ENCODE measurements around the gene EMID1.

The EMID1 gene

GRCh38 chr22:29205594-29206371 lies at the start of gene EMID1:
Gene EMID1, plus strand, starts transcription at chr22:29205896. Its CDS starts 143 bp downstream, at chr22:29206039.
- peaks cover 11% of the 10 kb centered on the region for H3K4me1 Mint-ChIP-seq (ENCODE audit: low read depth)
- no peak within 1 kb of the TSS for H3K27ac Mint-ChIP-seq
- peak within 1 kb of the TSS; percentile 47 for H3K4me3 Mint-ChIP-seq
- peaks cover 58% of the 10 kb centered on the region for H3K27me3 Mint-ChIP-seq (ENCODE audit: low read depth)
- H3K9me3 Mint-ChIP-seq = no peaks in the 10 kb centered on the region
- H3K36me3 Mint-ChIP-seq (ENCODE audit: low read depth) = no peaks in the 10 kb centered on the region

GRCh38 chr22:29155966-29156365 lies 49.7 kb upstream of the EMID1 start:
- Mint-ChIP-seq H3K4me1 (ENCODE audit: low read depth) (peaks cover 6% of the 10 kb centered on the region), H3K27me3 (ENCODE audit: low read depth) (peaks cover 62% of the 10 kb centered on the region), H3K4me3 (no peak overlapping the region), H3K27ac (no peak overlapping the region), H3K9me3 (no peaks in the 10 kb centered on the region), H3K36me3 (ENCODE audit: low read depth) (no peaks in the 10 kb centered on the region)

DNA sequence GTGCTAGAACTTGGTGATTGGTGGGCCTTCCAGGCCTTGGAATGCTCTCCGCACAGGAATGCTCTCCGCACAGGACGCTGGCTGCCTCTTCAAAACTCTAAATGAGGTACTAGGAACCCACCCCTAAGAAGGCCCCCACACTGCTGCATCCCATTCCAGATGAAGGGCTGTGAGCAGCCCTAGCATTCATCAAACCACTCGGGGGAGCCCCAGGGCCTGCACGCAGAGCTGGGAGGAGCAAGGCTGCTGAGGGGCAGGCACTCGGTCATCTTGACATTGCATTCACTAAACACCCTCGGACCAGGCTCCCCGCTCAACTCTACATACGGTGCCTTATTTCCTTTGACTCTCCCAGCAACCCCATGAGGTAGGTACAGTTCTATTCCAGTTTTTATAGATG lies 49.2 kb upstream of the EMID1 start:
- Mint-ChIP-seq H3K36me3 (ENCODE audit: low read depth) (no peaks in the 10 kb centered on the region), H3K27me3 (ENCODE audit: low read depth) (peaks cover 64% of the 10 kb centered on the region), H3K4me1 (ENCODE audit: low read depth) (peaks cover 6% of the 10 kb centered on the region), H3K4me3 (no peak overlapping the region), H3K9me3 (no peaks in the 10 kb centered on the region), H3K27ac (no peak overlapping the region)

DNA sequence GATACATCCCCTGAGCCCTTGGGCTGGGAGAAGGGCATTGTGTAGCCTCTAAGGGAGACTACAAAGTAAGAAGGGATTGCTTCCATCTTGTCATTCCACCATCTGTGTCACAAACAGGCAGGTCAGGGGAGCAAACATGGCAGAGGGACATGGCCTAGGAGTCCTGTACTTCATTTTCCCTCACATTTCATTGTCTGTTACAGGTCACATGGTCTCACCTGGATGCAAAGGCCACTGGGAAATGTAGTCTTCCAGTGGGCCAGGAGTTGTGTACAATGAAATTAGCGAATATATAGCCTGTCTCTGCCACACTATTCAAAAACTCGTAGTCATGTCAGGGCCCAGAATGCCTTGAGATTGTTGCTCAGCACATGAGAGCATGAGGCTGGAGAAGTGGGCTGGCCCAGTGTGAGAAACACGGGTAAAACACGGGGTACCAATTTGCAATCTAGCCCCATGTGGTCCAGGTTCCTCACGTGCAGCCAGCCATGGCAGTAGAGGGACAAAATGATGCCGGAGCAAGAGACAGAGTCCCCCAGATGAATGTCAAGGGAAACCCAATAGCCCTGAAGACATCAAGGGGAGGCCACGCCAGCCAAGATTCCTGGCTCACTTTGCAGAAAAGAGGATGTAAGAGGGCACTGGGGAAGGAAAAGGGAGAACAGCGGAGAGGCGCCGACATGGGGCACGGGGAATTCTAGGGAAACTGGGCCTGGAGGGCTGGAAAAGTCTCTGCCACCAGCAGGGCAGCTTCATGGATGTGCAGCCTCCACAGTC lies 47.7 kb upstream of the EMID1 start:
- Mint-ChIP-seq H3K9me3 (no peaks in the 10 kb centered on the region), H3K36me3 (ENCODE audit: low read depth) (no peaks in the 10 kb centered on the region), H3K27ac (no peak overlapping the region), H3K4me3 (no peak overlapping the region), H3K27me3 (ENCODE audit: low read depth) (peaks cover 65% of the 10 kb centered on the region), H3K4me1 (ENCODE audit: low read depth) (peaks cover 6% of the 10 kb centered on the region)

DNA sequence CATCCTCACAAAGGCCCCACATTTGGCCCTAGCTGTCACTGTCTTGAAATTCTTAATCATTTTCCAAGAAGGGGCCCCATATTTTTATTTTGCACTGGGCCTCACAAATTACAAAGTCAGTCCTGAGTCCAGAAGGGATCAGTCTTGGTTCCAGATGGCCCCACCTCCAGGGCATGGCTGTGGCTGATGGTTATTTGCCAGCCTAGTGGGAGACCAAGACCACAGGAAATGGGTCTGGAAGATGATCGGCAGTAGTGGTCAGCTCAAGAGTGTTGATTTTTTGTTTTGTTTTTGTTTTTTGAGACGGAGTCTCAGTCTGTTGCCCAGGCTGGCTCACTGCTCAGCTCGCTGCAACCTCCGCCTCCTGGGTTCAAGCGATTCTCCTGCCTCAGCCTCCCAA lies 47.1 kb upstream of the EMID1 start:
- peaks cover 63% of the 10 kb centered on the region for H3K27me3 Mint-ChIP-seq (ENCODE audit: low read depth)
- H3K27ac Mint-ChIP-seq = no peak overlapping the region
- H3K9me3 Mint-ChIP-seq = no peaks in the 10 kb centered on the region
- H3K4me3 Mint-ChIP-seq = no peak overlapping the region
- H3K4me1 Mint-ChIP-seq (ENCODE audit: low read depth) = peaks cover 6% of the 10 kb centered on the region
- no peaks in the 10 kb centered on the region for H3K36me3 Mint-ChIP-seq (ENCODE audit: low read depth)

- H3K4me3 Mint-ChIP-seq = no peak overlapping the region
- H3K27me3 Mint-ChIP-seq (ENCODE audit: low read depth) = peaks cover 56% of the 10 kb centered on the region
- no peak overlapping the region for H3K27ac Mint-ChIP-seq
- no peaks in the 10 kb centered on the region for H3K9me3 Mint-ChIP-seq
- peaks cover 17% of the 10 kb centered on the region for H3K4me1 Mint-ChIP-seq (ENCODE audit: low read depth)
- H3K36me3 Mint-ChIP-seq (ENCODE audit: low read depth) = no peaks in the 10 kb centered on the region
These were observed 41.9 kb upstream of the EMID1 start for GRCh38 chr22:29163808-29164207.

GRCh38 chr22:29165321-29166060 lies 40.2 kb upstream of the EMID1 start:
- Mint-ChIP-seq H3K36me3 (ENCODE audit: low read depth) (no peaks in the 10 kb centered on the region), H3K9me3 (no peaks in the 10 kb centered on the region), H3K4me3 (no peak overlapping the region), H3K27ac (no peak overlapping the region), H3K27me3 (ENCODE audit: low read depth) (peaks cover 55% of the 10 kb centered on the region), H3K4me1 (ENCODE audit: low read depth) (peaks cover 17% of the 10 kb centered on the region)

DNA sequence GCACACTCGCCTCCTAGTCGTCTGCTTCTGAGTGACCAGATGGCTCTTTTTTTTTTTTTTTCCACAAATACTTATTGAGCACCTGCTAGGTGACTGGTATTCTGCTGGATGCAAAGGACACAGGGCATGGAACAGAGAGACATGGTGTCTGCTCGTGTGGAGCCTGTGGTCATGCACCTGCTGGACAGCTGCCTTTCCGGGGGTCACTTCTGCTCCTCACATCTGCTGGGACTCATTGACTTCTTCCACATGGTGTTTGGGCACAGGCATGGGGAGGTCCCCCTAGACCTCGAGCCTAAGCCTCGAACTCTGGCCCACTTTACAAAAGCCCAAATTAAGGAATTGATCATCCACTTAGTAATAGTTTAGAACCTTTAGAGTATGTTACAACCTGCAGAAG lies 39.5 kb upstream of the EMID1 start:
- peaks cover 53% of the 10 kb centered on the region for H3K27me3 Mint-ChIP-seq (ENCODE audit: low read depth)
- H3K4me3 Mint-ChIP-seq = no peak overlapping the region
- H3K27ac Mint-ChIP-seq = peak overlapping the region; percentile 12
- no peaks in the 10 kb centered on the region for H3K9me3 Mint-ChIP-seq
- H3K36me3 Mint-ChIP-seq (ENCODE audit: low read depth) = no peaks in the 10 kb centered on the region
- H3K4me1 Mint-ChIP-seq (ENCODE audit: low read depth) = peaks cover 17% of the 10 kb centered on the region

DNA sequence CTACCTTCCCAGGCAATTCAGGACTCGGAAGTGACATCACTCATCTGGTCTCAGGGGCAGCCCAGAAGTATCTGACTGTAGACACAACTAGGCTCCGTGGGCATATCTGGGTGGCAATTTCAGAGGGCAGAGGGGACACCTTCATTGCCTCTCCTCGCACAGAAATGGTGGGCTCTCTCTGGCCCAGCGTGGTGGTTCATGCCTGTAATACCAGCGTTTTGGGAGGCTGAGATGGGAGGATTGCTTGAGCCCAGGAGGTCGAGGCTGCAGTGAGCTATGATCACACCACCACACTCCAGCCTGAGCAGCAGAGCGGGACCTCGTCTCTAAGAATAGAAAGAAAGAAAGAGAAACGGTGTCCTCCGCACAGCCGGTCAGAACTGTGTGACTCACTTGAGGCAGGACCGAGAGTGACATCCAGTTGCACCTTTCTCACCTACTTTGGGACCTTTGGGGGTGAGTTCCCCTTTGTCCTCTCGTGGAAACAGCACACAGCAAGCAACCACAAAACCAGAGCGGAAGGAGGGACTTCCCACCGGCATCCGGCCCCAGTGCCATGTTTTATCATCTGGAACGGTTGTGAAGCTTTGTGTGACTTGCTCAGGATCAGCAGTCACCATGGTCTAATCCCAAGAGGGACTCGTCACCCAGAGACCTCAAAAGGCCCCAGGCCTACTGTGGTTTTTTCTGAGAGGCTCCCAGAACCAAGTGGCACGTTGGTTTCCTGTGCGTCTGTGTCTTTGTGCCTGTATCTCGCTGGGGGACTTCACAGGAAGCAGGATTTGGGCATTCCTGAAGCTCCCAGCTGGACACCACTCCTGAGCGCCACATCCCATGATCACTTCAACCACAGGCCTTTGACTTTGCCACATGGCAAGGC lies 38.4 kb upstream of the EMID1 start:
- H3K4me1 Mint-ChIP-seq (ENCODE audit: low read depth) = peaks cover 17% of the 10 kb centered on the region
- peaks cover 43% of the 10 kb centered on the region for H3K27me3 Mint-ChIP-seq (ENCODE audit: low read depth)
- peak overlapping the region; percentile 75 for H3K27ac Mint-ChIP-seq
- no peaks in the 10 kb centered on the region for H3K36me3 Mint-ChIP-seq (ENCODE audit: low read depth)
- H3K9me3 Mint-ChIP-seq = no peaks in the 10 kb centered on the region
- peak overlapping the region; percentile 42 for H3K4me3 Mint-ChIP-seq

DNA sequence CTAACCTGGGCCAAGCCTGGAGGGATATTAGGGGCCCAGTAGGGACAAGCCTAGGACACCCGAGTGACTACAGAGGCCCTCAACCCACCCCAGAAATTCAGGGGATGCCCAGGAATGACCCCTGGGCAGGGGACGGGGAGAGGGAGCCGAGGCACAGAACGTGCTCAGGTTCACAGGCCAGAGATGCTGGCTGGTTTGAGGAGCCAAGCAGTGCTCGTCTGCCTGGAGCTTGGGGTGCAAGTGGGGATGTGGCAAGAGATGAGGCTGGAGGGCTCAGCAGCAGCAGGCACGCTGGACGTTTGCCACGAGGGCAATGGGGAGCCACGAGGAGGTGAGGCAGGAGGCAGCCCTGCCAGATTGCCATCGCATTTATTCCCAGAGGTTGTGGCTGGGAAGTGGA lies 34.0 kb upstream of the EMID1 start:
- Mint-ChIP-seq H3K4me3 (no peak overlapping the region), H3K27me3 (ENCODE audit: low read depth) (peaks cover 42% of the 10 kb centered on the region), H3K4me1 (ENCODE audit: low read depth) (peaks cover 11% of the 10 kb centered on the region), H3K9me3 (peaks cover 20% of the 10 kb centered on the region), H3K36me3 (ENCODE audit: low read depth) (peaks cover 2% of the 10 kb centered on the region), H3K27ac (no peak overlapping the region)

DNA sequence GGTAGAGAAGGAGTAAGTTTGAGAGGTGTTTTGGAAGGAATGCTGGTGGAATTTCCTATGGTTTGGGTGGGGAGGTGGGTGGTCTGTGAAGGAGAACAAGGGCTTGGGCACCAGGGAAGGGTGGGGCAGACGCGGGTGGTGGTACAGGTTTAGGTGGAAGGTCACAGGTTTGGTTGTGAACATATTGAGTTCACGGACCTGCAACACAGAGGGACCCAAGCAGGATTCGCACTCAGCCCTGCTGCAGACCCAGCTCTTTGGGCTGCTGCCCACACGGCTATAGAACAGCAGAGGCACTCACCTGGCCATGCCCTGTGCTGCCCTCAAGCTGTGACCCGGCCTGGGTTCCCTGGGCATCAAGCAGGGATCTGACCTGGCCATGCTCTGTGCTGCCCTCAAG lies 33.5 kb upstream of the EMID1 start:
- Mint-ChIP-seq H3K4me1 (ENCODE audit: low read depth) (peaks cover 6% of the 10 kb centered on the region), H3K4me3 (no peak overlapping the region), H3K36me3 (ENCODE audit: low read depth) (peaks cover 2% of the 10 kb centered on the region), H3K27me3 (ENCODE audit: low read depth) (peaks cover 39% of the 10 kb centered on the region), H3K9me3 (peaks cover 20% of the 10 kb centered on the region), H3K27ac (no peak overlapping the region)

- Mint-ChIP-seq H3K4me1 (ENCODE audit: low read depth) (no peaks in the 10 kb centered on the region), H3K27ac (no peak overlapping the region), H3K4me3 (no peak overlapping the region), H3K27me3 (ENCODE audit: low read depth) (peaks cover 28% of the 10 kb centered on the region), H3K36me3 (ENCODE audit: low read depth) (peaks cover 2% of the 10 kb centered on the region), H3K9me3 (peaks cover 20% of the 10 kb centered on the region)
These were observed 30.3 kb upstream of the EMID1 start for GRCh38 chr22:29175312-29175835.

- Mint-ChIP-seq H3K27me3 (ENCODE audit: low read depth) (peaks cover 17% of the 10 kb centered on the region), H3K4me3 (no peak overlapping the region), H3K36me3 (ENCODE audit: low read depth) (no peaks in the 10 kb centered on the region), H3K27ac (no peak overlapping the region), H3K4me1 (ENCODE audit: low read depth) (no peaks in the 10 kb centered on the region), H3K9me3 (no peaks in the 10 kb centered on the region)
These were observed 21.5 kb upstream of the EMID1 start for GRCh38 chr22:29183971-29184848.

Data from T-helper 1 cell treated with Interleukin-12 subunit alpha and Interleukin-12 subunit beta and Interleukin-4 antibody, amounts not matched to agents 30 μg/mL and 1 μg/mL, for 36 hours (primary cell).